ENCODE data around the gene SCAMP4.

SCAMP4 gene

DNA sequence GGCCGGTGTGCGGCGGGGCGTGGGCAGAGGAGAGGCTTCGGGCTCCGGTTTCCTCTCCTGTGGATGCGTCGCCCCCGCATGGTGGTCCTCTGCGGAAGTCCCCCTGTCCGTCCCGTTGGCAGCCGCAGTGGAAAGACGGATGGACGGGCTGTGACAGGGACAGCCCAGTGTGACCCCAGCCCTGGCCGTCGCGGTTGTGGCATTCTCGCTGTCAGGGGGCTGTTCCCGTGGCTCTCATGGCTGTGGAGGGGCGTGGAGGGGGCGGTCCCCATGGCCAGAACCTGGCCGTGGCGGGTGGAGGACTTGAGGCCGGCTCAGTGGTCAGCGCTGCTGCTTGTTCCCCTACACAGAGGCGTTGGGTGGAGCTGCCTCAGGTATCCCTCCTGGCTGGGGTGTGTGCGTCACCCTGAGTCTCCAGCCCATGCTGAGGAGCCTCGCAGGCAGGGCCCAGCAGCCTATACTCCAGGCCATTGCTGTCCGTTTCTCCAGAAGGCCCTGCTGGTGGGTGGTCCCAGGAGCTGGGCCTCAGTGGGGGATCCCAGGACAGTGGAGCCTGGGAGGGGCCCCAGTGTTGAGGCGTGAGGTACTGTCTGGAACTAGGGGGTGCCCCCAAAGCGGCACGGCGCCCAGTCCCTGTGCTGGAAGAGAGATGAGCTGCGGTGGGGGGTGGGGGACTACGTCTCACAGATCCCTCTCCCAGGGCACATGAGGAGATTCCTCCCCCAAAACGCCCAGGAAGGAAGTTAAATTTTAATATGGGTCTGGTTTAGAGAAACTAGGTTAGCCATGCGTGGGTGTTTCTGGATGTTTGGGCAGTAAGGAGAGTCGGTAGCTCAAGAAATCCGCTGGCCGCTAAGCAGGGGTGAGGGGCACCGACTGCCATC lies 56.0 kb downstream of the SCAMP4 start:
- DNase-seq: no peak

DNA sequence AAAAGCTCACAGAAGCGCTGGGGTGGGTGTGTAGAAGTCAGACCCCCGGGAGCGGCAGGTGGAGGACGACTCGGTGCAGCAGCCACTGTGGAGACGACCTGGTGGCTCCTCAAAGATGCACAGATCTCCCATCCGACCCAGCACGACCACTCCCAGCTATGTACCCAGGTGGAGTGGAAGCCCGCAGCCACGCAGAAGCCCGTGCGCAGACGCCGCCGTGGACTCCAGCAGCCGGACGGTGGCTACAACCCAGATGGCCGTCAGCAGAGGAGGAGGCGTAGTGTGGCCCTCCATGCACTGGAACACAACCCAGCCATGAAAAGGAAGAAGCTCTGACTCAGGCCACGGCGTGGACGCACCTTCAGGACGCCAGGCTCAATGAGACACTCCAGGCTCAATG lies 57.5 kb downstream of the SCAMP4 start:
- DNase-seq: no peak

DNA sequence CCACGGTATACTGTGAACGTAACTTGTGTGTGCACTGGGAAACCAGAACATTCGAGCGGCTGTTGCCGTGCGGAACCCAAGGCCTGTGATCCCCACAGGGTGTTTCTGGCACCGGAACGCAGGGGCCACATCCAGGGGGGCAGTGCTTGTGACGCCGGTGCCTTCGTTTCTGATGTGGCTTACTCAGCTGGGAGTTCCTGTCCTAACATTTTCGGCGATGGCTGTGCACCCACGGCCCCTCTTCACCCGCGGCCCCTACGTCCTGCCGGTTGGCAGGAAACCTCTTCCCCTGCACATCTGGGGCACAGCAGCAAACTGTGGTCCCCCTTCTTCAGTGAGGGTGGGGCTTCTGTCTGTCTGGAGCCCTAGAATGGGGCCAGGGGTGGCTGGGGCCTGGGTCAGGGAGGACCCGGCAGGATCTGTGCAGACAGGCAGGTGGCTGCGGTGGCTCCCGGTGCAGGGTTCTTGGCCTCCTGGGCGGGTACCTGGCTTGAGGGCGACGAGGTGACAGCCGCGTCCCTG lies 61.9 kb downstream of the SCAMP4 start:
- DNase-seq: no peak

DNA sequence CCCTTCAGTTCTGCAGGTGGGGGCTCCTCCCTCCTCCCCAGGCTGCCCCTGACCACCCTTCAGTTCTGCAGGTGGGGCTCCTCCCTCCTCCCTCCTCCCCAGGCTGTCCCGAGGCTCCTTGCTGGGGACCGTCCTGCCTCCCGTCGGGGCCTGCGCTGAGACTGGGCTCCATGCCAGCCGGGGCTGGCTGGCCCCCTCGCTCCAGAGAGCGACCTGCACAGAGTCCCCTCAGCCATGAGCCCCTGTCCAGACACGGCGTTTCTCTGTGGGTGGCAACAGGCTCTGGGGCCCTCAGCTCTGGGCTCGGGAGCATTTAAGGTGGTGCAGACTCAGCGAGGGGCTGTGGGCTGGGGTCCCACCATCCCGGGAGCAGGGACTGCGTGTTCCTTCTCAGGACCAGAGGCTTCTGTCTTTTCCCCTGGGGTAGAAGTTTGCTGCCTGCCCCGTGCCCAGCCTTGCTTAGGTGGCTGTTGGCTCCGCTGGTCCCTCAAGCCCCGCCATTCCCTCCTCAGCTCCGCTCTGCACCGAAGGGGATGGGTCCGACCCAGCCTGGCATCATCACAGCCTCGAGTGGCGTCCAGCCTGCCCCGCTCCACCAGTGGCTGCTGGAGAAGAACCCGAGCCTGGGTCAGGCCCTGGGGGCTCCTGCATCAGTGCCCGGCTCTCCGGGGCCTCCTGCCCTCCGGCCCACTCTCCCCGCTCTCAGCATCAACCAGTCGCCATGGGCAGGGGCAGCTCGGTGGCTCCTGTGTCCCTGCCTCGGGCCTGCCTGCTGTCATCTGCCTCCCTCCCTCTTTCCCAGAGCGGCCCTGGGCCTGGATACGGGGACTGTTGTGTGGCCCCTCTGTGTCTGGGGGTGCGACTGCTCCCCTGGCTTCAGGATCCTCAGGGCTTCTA lies 63.3 kb downstream of the SCAMP4 start:
- no peak for DNase-seq

DNA sequence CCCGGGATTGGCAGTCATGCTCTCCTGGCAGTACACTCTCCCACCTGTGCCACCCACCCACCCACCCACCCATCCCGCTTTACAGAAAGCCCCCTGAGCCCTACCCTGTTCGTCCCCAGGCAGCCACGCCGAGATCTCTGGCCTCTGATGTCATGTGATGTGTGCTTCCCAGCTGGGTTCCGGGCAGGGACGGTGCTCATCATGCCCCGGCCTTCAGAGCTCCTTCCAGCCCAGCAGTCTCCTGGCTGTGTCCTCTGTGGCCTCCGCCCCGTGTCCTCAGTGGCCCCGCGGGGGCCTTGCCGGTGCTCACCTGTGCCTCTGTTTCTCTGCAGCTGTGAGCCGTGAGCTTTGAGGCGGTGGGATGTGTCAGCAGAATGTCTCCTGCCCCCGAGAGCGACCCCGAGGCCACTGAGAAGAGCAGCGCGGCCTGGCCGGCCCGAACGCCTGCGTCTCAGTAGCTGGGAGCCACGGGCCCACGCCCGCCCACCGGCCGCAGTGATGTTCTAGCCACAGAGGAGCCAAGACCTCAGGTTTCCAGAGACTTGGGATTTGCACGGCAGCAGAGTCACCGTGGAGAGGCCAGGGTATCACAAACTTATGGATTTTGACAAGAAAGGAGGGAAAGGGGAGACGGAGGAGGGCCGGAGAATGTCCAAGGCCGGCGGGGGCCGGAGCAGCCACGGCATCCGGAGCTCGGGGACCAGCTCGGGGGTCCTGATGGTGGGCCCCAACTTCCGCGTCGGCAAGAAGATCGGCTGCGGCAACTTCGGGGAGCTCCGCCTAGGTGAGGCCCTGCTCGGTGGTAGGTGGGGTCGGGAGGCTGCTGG lies 64.2 kb downstream of the SCAMP4 start:
- no peak for DNase-seq

DNA sequence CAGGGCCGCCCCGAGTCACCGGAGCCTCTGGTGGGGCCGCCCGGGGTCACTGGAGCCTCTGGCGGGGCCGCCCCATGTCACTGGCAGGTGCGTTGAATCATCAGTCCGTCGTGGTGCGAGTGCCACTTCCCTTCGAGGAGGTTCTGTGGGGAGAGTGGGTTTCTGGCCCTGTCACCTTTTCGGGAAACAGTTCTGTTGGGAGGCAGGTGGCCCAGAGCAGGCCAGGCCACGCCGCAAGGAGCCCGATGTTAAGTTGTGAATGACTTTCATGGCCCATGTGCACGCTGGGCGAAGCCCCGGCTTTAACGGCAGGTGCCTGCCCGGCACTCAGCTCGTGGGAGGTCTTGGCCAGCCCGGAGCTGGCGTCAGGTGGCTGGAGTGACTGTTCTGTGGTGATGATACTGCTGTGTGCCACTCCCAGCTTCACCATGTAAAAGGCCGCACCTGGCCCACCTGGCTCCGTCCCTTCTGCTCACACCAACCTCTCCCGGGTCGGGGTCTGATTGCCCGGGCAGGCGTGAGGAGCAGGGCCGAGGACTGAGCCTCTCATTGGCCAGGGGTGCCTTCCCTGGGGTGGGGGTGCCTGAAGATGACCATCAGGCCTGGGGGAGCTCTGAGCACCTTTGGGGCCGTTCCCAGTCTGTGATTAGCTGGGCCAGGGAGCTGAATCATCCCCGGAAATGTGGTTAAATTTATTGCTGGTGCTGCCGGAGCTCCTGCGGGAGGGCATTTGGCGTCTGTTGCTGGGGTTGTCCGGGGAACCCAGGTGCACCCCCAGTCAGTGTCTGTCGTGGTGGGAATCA lies 65.0 kb downstream of the SCAMP4 start:
- no peak for DNase-seq

DNA sequence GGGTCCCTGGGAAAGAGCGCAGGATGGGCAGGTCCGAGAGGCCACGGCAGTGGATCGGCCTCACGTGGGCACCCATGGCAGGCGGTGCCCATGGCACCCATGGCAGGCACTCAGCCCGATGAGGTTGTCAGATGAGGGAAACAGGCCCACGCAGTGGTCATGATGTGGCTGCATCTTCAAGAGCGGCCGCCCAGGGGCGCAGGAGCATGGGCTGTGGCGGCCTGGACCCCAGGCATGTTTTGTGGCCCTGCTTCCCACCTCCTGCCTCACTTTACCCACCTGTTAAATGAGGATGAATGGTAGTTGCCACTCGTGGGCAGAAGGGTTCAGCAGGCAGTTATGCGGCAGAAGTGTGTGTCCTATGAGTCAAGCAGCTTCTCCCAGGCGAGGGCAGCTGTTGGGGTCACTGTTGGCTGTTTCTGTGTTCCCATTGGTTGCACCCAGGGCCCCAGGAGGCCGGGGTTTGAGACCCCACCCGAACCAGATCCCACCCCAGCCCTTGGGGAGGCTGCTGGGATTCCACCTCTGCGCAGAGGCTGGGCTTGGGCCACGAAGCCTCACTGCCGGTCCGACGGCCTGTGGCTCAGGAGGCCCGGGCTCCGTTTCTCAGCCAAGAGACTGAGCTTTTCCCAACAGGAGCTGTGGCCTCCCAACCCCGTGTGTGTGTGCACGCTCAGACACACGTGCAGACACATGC lies 65.8 kb downstream of the SCAMP4 start:
- DNase-seq: no peak

DNA sequence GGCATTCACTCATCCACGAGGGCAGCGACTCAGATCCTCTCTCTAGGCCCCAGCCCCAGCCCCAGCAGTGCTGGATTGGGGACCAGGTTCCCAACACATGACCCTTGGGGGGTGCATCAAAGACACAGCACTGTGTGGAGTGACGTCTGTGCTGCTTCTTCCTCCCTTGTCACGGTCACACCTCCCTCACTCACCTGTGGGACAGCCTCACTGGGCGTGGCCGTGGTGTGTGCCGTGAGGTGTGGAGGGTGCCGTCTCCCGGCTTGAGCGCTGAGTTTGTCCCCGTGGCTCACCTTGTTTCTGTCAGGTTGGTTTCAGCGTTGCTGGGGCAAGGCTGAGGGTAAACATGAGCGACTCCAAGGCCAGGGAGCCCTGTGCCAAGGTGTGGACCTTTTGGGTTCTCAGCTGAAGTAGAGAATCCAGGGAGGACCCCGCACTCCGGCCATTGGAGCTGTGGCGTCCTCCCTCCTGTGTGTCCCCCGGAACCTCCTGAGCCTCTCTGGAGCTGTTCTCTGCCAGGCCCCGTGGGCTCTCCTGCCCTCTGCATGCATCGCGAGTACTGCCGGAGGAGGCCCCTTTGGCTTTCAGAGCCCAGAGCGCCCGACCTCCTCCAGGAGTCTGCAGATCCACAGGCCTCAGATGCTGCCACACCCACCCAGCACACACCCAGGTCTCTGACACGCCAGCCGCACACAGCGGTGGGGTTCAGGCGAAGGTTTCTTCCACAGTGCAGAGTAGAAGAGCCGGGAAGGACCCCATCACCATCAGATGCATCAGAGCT lies 69.4 kb downstream of the SCAMP4 start:
- no peak for DNase-seq

DNA sequence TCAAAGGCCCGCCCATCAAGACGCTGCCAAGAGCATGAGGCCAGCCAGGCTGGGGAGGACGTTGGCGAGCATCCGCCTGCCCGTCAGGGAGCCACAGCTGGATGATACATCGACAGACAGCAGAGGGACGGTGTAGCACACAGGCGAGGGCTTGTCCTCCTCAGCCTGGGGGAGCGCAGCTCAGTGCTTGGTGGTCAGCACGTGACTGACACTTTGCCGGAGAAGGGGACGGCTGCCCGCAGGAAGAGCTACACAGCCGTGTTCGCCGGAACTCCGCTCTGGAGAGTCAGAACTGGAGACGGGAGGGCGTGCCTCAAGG lies 69.9 kb downstream of the SCAMP4 start:
- no peak for DNase-seq
